ENCODE measurements around the gene LSM5.

LSM5 gene

DNA sequence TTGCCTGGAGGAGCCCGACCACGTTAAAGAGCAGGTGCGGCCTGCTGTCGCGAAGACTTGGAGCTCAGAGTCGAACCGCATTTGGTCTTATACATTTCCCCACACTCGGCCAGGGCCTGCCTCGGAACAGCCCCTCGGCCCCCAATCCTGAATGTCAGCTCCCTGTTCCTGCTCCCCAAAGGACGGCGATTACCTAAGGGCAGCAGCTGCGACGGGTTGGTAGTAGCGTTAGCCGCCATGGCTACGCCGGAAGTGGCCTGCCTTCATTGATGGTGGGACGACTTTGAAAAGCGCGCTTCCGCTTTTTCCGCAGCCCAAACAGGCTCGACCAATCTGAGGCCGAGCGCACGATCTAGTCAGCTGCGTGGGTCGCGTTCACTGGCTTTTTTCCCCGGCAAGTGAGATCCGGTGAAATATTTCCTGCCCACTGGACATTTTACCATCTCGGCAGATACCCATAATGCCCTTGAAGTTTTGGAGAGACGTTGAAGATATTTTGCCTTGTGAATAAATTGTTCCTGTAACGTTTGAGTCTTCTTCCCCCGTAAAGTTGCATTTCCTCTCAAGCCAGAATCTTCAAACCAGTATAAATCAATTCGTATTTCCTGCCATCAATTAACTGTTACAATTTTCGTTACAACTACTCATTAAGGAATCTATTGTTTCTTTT lies at the start of gene LSM5:
TSS of gene LSM5 (minus strand) at position 254 of the 670 bp plus-strand sequence. CDS start at position 239, 15 bp downstream.
- peak; percentile 93 for DNase-seq

DNA sequence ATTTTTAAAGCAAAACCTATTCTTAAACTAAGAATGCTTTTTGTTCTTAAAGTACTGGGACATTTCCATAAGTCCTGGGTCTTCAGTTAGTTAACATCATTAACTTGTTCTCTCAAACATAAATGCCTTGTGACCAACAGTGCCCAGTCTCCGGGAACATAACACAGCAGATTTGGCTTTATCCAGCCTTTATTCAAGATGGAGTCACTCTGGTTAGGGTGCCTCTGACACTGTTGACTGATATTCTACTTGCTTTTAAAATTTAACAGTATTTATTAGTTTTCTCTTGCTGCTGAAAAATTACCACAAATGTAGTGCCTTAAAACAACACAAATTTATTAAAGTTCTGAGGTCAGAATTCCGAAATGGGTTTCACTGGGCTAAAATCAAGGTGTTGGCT lies 49.2 kb upstream of the LSM5 start:
- DNase-seq, result no peak

GRCh38 chr7:32537760-32538159 lies 47.6 kb upstream of the LSM5 start:
- no peak for DNase-seq

DNA sequence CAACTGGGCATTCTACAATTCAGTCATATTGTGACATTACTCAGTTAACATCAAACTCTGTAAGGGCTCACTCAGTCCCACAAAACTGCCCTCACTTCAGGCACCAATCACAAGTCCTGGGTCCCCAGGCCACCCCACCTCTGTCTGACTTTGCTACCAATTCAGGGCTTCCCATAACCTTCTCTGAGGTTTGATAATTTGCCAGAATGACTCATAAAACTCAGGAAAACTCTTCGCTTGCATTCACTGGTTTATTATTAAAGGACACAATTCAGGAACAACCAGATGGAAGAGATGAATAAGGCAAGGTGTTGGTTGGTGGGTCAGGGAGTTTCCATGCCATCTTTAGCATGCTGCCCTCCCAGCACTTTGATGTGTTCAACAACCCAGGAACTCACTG lies 46.4 kb upstream of the LSM5 start:
- DNase-seq, result no peak

DNA sequence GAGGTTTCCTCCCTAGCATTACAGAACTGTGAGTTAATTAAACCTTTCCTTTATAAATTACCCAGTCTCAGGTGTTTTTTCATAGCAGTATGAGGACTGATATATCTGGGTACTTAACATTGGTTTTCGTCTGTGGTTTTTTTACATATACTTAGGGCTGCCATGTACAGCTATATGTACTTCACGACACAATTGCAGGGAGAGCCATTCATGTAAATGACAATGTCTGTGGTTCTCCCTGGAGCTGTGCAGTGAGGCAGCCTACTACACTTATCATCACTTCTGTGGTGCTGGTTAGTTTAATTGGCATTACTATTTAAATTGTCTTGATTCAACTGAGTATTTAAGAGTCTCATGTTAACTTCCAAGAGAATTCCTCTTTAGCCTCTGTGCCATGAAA lies 45.8 kb upstream of the LSM5 start:
- no peak for DNase-seq

DNA sequence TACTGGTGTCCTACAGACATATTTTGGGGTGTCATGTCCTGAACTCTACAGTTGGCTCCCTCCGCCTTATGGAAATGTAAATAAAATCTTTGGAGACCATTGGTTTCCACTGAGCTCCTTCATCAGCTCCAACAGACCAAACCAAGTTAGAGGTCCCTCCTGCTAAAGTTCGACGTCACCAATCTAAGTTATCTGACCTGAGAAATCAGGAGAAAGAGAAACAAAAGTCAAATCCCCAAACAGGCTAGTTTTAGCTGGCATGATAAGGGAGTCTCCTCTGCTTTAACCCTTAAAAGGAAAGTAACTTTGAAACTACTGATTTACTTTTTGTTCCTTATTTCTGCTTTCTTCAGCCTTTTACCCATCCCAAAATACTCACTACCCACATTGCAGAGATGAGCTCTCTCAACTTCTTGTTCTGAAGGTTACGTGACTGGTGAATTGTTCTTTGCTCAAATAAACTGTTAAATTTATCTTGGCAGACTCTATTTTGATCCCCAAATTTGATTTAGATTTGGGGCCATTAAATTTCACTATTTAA lies 45.1 kb upstream of the LSM5 start:
- no peak for DNase-seq

- no peak for DNase-seq
These were observed 43.3 kb upstream of the LSM5 start for GRCh38 chr7:32533276-32534029.

- no peak for DNase-seq
These were observed 42.5 kb upstream of the LSM5 start for GRCh38 chr7:32532716-32533115.

- DNase-seq, result no peak
These were observed 41.9 kb upstream of the LSM5 start for GRCh38 chr7:32532086-32532485.

GRCh38 chr7:32531402-32531801 lies 41.2 kb upstream of the LSM5 start:
- no peak for DNase-seq

DNA sequence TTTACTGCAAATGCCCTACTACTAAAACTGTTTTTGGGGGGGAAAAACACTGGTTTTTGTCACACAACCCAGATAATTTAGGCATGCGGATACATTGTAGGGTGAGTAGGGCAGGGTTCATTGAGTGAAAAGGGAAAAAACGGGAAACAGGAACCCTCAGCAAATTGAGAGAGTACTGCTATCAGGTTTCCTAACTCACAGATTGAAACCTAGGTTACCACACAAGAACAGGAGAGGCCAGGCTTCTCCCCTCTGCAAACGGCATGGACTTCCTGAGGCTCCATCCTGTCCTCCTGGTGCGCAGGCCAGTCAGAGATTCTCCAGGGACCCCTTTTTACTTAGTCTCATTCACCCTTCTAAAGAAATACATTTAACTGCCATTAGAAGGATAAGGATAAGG lies 35.7 kb upstream of the LSM5 start:
- no peak for DNase-seq

DNA sequence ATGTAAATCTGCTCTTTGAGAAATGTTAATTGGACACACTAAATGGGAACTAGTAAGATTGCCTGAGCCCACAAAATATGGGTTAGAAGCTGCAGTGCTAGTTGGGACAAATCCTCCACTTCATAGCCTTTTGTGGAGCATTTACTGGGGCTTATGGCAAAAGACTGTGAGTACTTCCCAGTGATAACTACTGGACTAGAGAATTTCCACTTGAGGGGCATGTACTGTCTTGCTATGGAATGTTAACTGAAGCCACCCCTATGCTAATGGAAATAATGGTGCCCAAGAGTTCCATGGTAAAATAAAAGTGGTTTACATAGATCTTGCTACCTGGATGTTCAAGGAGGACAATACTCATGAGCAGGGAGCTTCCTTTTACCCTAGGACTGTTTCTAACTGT lies 34.5 kb upstream of the LSM5 start:
- DNase-seq, result no peak

DNA sequence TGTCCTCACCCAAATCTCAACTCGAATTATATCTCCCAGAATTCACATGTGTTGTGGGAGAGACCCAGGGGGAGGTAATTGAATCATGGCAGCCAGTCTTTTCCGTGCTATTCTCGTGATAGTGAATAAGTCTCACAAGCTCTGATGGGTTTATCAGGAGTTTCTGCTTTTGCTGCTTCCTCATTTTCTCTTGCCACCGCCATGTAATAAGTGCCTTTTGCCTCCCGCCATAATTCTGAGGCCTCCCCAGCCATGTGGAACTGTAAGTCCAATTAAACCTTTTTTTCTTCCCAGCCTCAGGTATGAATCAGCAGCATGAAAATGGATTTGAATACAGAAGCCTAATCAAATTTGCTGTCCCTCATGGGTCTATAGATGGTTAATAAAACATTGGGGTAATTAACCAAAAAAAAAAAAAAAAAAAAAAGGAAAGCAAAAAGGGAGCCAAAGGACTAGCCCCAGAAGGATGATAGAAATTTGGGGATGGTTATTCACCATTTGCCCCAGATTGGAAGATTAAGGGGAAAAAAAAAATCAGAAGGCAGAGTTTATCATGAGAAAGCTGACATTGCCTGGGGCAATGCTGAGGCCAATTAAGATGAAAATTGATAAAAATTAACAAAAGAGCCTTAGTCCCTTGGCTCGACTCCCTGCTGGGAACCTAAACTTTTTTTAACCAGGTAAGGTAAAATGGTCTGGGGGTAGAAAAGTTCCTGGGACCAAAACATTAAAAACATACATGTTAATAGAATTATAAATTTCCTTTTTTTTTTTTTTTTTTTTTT lies 32.8 kb upstream of the LSM5 start:
- no peak for DNase-seq

DNA sequence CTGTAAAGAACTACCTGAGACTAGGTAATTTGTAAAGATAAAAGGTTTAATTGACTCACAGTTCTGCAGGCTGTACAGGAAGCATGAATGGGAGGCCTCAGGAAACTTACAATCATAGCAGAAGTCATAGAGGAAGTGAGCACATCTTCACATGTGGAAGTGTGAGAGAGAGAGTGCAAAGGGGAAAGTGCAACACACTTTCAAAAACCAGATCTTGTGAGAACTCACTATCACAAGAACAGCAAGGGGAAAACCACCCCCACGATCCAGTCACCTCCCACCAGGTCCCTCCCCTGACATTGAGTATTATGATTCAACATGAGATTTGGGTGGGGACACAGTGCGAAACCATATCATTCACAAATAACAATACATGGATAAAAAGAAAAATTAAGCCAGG lies 29.6 kb upstream of the LSM5 start:
- no peak for DNase-seq

GRCh38 chr7:32518534-32519140 lies 28.5 kb upstream of the LSM5 start:
- no peak for DNase-seq

DNA sequence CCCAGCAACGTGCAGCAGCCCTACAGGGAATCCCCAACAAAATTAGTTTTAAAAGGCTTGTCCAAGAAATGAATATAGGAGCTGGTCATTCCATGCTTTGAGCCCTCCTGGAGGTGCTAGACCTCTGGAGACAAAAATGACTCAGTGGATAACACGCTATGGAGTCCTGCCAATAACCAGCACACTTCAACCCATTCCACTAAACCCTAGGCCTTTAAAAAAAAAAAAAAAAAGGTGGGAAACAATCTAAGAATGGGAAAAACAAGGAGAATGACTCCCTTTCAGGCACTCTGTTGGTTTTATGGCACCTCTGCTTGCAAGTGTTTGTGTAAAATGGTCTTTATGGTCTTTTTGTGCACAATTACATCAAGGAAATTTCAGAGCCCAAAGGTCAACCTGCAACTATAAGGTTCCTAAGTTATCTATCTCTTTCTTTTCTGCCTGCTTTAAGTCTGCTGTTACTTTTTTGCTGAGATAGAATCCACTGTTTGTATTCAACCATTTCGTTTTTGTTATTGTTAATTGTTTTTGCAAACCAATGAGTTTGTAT lies 26.4 kb upstream of the LSM5 start:
- no peak for DNase-seq

- DNase-seq, result no peak
These were observed 25.8 kb upstream of the LSM5 start for GRCh38 chr7:32515890-32516550.

GRCh38 chr7:32513210-32513609 lies 23.0 kb upstream of the LSM5 start:
- DNase-seq, result no peak

- no peak for DNase-seq
These were observed 21.6 kb upstream of the LSM5 start for GRCh38 chr7:32511791-32512190.

DNA sequence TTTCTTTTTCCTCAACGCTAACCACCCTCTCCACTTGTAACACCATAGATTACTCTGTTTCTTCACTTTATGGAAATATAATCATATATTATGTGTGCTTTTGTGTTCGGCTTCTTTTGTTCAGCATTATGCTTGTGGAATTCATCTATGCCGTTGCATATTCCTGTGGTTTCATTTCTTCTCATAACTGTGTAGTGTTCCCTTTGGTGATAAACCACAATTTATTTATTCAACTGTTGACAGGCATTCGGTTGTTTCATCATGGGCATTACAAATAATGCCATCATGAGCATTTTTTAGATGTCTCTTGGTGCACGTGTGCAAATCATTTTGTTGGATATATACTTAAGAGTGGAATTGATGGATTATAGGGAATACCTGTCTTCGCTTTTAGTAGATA lies 17.2 kb upstream of the LSM5 start:
- no peak for DNase-seq

DNA sequence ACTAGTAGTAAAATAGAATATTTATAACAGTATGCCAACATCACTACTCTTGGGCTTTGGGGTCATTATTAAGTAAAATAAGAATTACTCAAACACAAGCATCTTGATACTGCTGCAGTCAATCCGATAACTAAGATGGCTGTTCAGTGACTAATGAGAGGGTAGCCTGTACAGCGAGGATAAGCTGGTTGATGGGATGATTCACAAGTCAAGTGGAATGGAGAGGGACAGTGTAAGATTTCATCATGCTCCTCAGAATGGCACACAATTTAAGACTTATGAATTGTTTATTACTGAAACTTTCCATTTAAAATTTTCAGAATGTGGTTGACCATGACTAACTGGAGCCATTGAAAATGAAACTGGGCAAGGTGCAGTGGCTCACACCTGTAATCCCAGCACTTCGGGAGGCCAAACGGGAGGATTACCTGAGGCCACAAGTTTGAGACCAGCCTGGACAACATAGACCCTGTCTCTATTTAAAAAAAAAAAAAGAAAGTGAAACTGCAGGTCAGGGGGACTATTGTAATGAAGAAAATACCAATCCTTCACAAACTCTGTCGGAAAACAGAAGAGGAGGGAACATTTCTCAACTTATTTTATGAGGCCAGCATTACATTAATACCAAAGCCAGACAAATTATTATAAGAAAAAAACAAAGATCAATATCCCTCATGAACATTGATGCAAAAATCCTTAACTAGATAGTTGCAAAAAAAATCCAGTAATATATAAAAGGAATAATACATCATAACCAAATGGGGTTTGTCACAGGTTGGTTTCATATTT lies 16.3 kb upstream of the LSM5 start:
- DNase-seq, result no peak

Measured in right forelimb (tissue), 1 donor.